CD4-positive, CD25-positive, alpha-beta regulatory T cell (primary cell): Measurements from ENCODE around the gene TINAG. TPM values are rescaled to one million over a fixed set of nuclear protein-coding genes. Genes with fewer than 3 reads are reported as not detected.

Experiments
- ATAC-seq, 2 donors: fragments of 150-1000 bp; cut with Tn5 transposase; one replicate each; pipeline ENCODE4 v1.10.0; 2021; ENCODE audit warnings: low read depth in 2 of 2, moderate number of reproducible peaks in 2 of 2, moderate library complexity in 1 of 2
- DNase-seq, 3 donors: peaks; one replicate each; pipeline versions ENCODE4 v3.0.0 to v3.0.0-alpha.2; 2012 to 2022; ENCODE audit warnings: mixed read lengths in 1 of 3
- H3K27ac ChIP-seq: one replicate; pipeline ENCODE4 v1.7.0; 2013; ENCODE audit warnings: mild to moderate bottlenecking, low read length; ENCODE audit not compliant: insufficient read depth, poor library complexity, severe bottlenecking
- H3K27me3 ChIP-seq: one replicate; pipeline ENCODE4 v1.7.0; 2013; ENCODE audit warnings: low read length; ENCODE audit not compliant: control insufficient read depth, insufficient read depth
- H3K36me3 ChIP-seq: one replicate; pipeline ENCODE4 v1.7.0; 2013; ENCODE audit warnings: mild to moderate bottlenecking, low read length, moderate library complexity; ENCODE audit not compliant: control insufficient read depth, insufficient read depth
- H3K4me1 ChIP-seq: 2 replicates; pipeline ENCODE4 v1.7.0; 2013; ENCODE audit warnings: mild to moderate bottlenecking, low read length; ENCODE audit not compliant: insufficient read depth, control insufficient read depth, poor library complexity, severe bottlenecking
- H3K4me3 ChIP-seq: one replicate; pipeline ENCODE4 v1.7.0; 2013; ENCODE audit warnings: low read depth, mild to moderate bottlenecking, low read length, moderate library complexity
- H3K9me3 ChIP-seq, 2 experiments: 1 replicate in 1 of 2; 2 replicates in 1 of 2; pipeline ENCODE4 v1.7.0; 2013; ENCODE audit warnings: low read length in 2 of 2, mild to moderate bottlenecking in 1 of 2, moderate library complexity in 1 of 2; ENCODE audit not compliant: control insufficient read depth in 2 of 2
- H3K27ac Mint-ChIP-seq, 3 donors: one replicate each; pipeline ENCODE4 v1.8.0; 2020 to 2022; ENCODE audit warnings: mild to moderate bottlenecking in 3 of 3, mixed read lengths in 3 of 3, moderate library complexity in 2 of 3
- H3K27me3 Mint-ChIP-seq: one replicate; pipeline ENCODE4 v1.8.0; 2022; ENCODE audit warnings: mild to moderate bottlenecking, mixed read lengths
- H3K36me3 Mint-ChIP-seq: one replicate; pipeline ENCODE4 v1.8.0; 2020; ENCODE audit warnings: mixed read lengths
- H3K4me1 Mint-ChIP-seq, 4 donors: one replicate each; pipeline ENCODE4 v1.8.0; 2020 to 2022; ENCODE audit warnings: mixed read lengths in 4 of 4, mild to moderate bottlenecking in 1 of 4
- H3K4me3 Mint-ChIP-seq, 4 donors: one replicate each; pipeline ENCODE4 v1.8.0; 2020 to 2022; ENCODE audit warnings: mild to moderate bottlenecking in 4 of 4, mixed read lengths in 4 of 4, moderate library complexity in 3 of 4
- H3K9me3 Mint-ChIP-seq, 7 donors: one replicate each; pipeline ENCODE4 v1.8.0; 2020 to 2022; ENCODE audit warnings: mixed read lengths in 7 of 7, mild to moderate bottlenecking in 3 of 7, moderate library complexity in 2 of 7
- polyA plus RNA-seq, 4 donors: library from polyadenylated mRNA; unstranded; fragments of 300-500 nt; fragmentation: Illumina TruSeq; gene quantifications; one replicate each; pipeline ENCODE4 v1.2.3, GENCODE V29; 2021
- total RNA-seq: library from RNA; stranded (reverse); gene quantifications from one replicate; pipeline ENCODE4 v1.2.3, GENCODE V29; 2022

TINAG gene
- total and polyA plus RNA-seq, 5 donors from 2014 or later = not detected

GRCh38 chr6:54273214-54273820, 34.9 kb upstream of the TINAG start:
- Histone ChIP-seq H3K27ac (no peak overlapping the region), H3K4me3 (no peak overlapping the region), H3K27me3 (no peaks in the 10 kb centered on the region), H3K36me3 (no peaks in the 10 kb centered on the region), H3K9me3 (no peaks in the 10 kb centered on the region), H3K4me1 (no peaks in the 10 kb centered on the region)
- H3K36me3 Mint-ChIP-seq = no peaks in the 10 kb centered on the region
- H3K9me3 Mint-ChIP-seq = peaks cover 0 to 16% (median 7%) of the 10 kb centered on the region in 7 donors
- ATAC-seq (no peak), DNase-seq (no peak)
- H3K27ac Mint-ChIP-seq = no peak overlapping the region
- no peaks in the 10 kb centered on the region for H3K4me1 Mint-ChIP-seq
- H3K27me3 Mint-ChIP-seq = no peaks in the 10 kb centered on the region
- H3K4me3 Mint-ChIP-seq = no peak overlapping the region

GRCh38 chr6:54274383-54274782, 33.9 kb upstream of the TINAG start:
- H3K27me3 Mint-ChIP-seq = no peaks in the 10 kb centered on the region

GRCh38 chr6:54282186-54282585, 26.1 kb upstream of the TINAG start:
- H3K4me1 ChIP-seq = no peaks in the 10 kb centered on the region
- Mint-ChIP-seq H3K9me3 (peaks cover 1 to 21% (median 3%) of the 10 kb centered on the region in 7 donors), H3K4me3 (no peak overlapping the region), H3K27me3 (no peaks in the 10 kb centered on the region), H3K27ac (no peak overlapping the region), H3K36me3 (no peaks in the 10 kb centered on the region), H3K4me1 (no peaks in the 10 kb centered on the region)
- peaks cover 0 to 2% of the 10 kb centered on the region in 2 experiments for H3K9me3 ChIP-seq
- H3K27me3 ChIP-seq = no peaks in the 10 kb centered on the region
- DNase-seq = no peak
- H3K36me3 ChIP-seq = no peaks in the 10 kb centered on the region
- H3K27ac ChIP-seq = no peak overlapping the region
- H3K4me3 ChIP-seq = no peak overlapping the region
- no peak for ATAC-seq

More at GRCh38 chr6:54274383-54274782, 33.9 kb upstream of the TINAG start:
- no peak overlapping the region for H3K27ac Mint-ChIP-seq
- H3K9me3 Mint-ChIP-seq = peaks cover 0 to 20% (median 7%) of the 10 kb centered on the region in 7 donors
- no peak overlapping the region for H3K27ac ChIP-seq
- no peaks in the 10 kb centered on the region for H3K36me3 ChIP-seq
- no peak overlapping the region for H3K4me3 ChIP-seq
- H3K4me1 ChIP-seq = no peaks in the 10 kb centered on the region
- no peaks in the 10 kb centered on the region for H3K36me3 Mint-ChIP-seq
- no peak for ATAC-seq
- no peak overlapping the region for H3K4me3 Mint-ChIP-seq
- DNase-seq = no peak
- H3K4me1 Mint-ChIP-seq = no peaks in the 10 kb centered on the region
- peaks cover 0 to 2% of the 10 kb centered on the region in 2 experiments for H3K9me3 ChIP-seq
- H3K27me3 ChIP-seq = no peaks in the 10 kb centered on the region

GRCh38 chr6:54284161-54284860, 23.9 kb upstream of the TINAG start:
- no peaks in the 10 kb centered on the region for H3K36me3 Mint-ChIP-seq
- H3K4me1 Mint-ChIP-seq = no peaks in the 10 kb centered on the region
- no peaks in the 10 kb centered on the region for H3K4me1 ChIP-seq
- H3K27me3 Mint-ChIP-seq = no peaks in the 10 kb centered on the region
- no peak overlapping the region for H3K4me3 ChIP-seq
- H3K36me3 ChIP-seq = no peaks in the 10 kb centered on the region
- no peaks in the 10 kb centered on the region for H3K9me3 ChIP-seq
- no peak overlapping the region for H3K4me3 Mint-ChIP-seq
- ATAC-seq = no peak
- no peak overlapping the region for H3K27ac ChIP-seq
- H3K27ac Mint-ChIP-seq = no peak overlapping the region
- H3K27me3 ChIP-seq = no peaks in the 10 kb centered on the region
- no peak for DNase-seq
- H3K9me3 Mint-ChIP-seq = peaks cover 0 to 12% (median 2%) of the 10 kb centered on the region in 7 donors

GRCh38 chr6:54285595-54285994, 22.6 kb upstream of the TINAG start:
- Histone ChIP-seq H3K36me3 (no peaks in the 10 kb centered on the region), H3K9me3 (no peaks in the 10 kb centered on the region), H3K27ac (no peak overlapping the region), H3K4me3 (no peak overlapping the region), H3K4me1 (no peaks in the 10 kb centered on the region), H3K27me3 (no peaks in the 10 kb centered on the region)
- no peak overlapping the region for H3K27ac Mint-ChIP-seq
- ATAC-seq (no peak), DNase-seq (no peak)
- no peak overlapping the region for H3K4me3 Mint-ChIP-seq
- no peaks in the 10 kb centered on the region for H3K27me3 Mint-ChIP-seq
- H3K36me3 Mint-ChIP-seq = no peaks in the 10 kb centered on the region
- H3K9me3 Mint-ChIP-seq = peaks cover 0 to 15% (median 3%) of the 10 kb centered on the region in 7 donors
- H3K4me1 Mint-ChIP-seq = no peaks in the 10 kb centered on the region

GRCh38 chr6:54286141-54286540, 22.1 kb upstream of the TINAG start:
- no peaks in the 10 kb centered on the region for H3K36me3 ChIP-seq
- no peaks in the 10 kb centered on the region for H3K27me3 Mint-ChIP-seq
- no peaks in the 10 kb centered on the region for H3K4me1 Mint-ChIP-seq
- no peak for DNase-seq
- no peak for ATAC-seq
- no peaks in the 10 kb centered on the region for H3K36me3 Mint-ChIP-seq
- no peak overlapping the region for H3K4me3 Mint-ChIP-seq
- no peaks in the 10 kb centered on the region for H3K4me1 ChIP-seq
- H3K27ac ChIP-seq = no peak overlapping the region
- no peaks in the 10 kb centered on the region for H3K27me3 ChIP-seq
- H3K4me3 ChIP-seq = no peak overlapping the region
- peaks cover 1 to 15% (median 2%) of the 10 kb centered on the region in 7 donors for H3K9me3 Mint-ChIP-seq
- H3K9me3 ChIP-seq = no peaks in the 10 kb centered on the region
- H3K27ac Mint-ChIP-seq = no peak overlapping the region

- Histone ChIP-seq H3K27me3 (no peaks in the 10 kb centered on the region), H3K9me3 (no peaks in the 10 kb centered on the region), H3K27ac (no peak overlapping the region), H3K36me3 (no peaks in the 10 kb centered on the region), H3K4me3 (no peak overlapping the region), H3K4me1 (no peaks in the 10 kb centered on the region)
- DNase-seq = no peak
- Mint-ChIP-seq H3K4me3 (no peak overlapping the region), H3K9me3 (peaks cover 0 to 12% (median 4%) of the 10 kb centered on the region in 7 donors), H3K27ac (no peak overlapping the region), H3K27me3 (no peaks in the 10 kb centered on the region), H3K4me1 (no peaks in the 10 kb centered on the region), H3K36me3 (no peaks in the 10 kb centered on the region)
- ATAC-seq = no peak
Observed at GRCh38 chr6:54288474-54288873, 19.8 kb upstream of the TINAG start.

- Mint-ChIP-seq H3K36me3 (no peaks in the 10 kb centered on the region), H3K27me3 (no peaks in the 10 kb centered on the region), H3K4me3 (no peak overlapping the region), H3K27ac (no peak overlapping the region), H3K9me3 (peaks cover 0 to 11% (median 4%) of the 10 kb centered on the region in 7 donors), H3K4me1 (no peaks in the 10 kb centered on the region)
- Histone ChIP-seq H3K27me3 (no peaks in the 10 kb centered on the region), H3K9me3 (no peaks in the 10 kb centered on the region), H3K4me1 (no peaks in the 10 kb centered on the region), H3K4me3 (no peak overlapping the region), H3K36me3 (no peaks in the 10 kb centered on the region), H3K27ac (no peak overlapping the region)
- no peak for ATAC-seq
- DNase-seq = no peak
Observed at GRCh38 chr6:54289426-54289825, 18.8 kb upstream of the TINAG start.
